ENCODE data around the gene POLR3GL. TPM values are rescaled to one million over a fixed set of nuclear protein-coding genes. Genes with fewer than 3 reads are reported as not detected.
A peak's percentile ranks its signal among the peaks of the same experiment; 100 is the strongest.
"Not testable (repeated sequence)": the region's sequence is repeated elsewhere in the genome, so short reads cannot be mapped to it uniquely, and the experiment has no call there.

The POLR3GL gene
- total RNA-seq, 1 donor from 2014 or later = 22.3 TPM

DNA sequence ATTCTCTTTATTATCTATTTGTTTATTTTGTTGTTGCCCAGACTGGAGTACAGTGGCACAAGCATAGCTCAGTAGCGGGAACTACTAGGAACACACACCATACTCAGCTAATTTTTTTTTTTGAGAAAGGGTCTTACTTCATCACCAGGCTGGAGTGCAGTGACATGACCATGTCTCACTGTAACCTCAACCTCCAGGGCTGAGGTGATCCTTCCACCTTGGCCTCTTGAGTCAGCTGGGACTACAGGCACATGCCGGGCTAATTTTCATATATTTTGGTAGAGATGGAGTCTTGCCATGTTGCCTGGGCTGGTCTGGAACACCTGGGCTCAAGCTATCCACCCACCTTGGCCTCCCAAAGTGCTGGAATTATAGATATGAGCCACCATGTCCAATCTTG lies 37.2 kb downstream of the POLR3GL start:
- DNase-seq (ENCODE audit: low spot score) (no peak), ATAC-seq (no peak)
- intact Hi-C loops (cut with DNase I) = no loop called here

- ATAC-seq (peak; percentile 42), DNase-seq (ENCODE audit: low spot score) (no peak)
- intact Hi-C loops (cut with DNase I) = no loop called here
These were observed 43.1 kb downstream of the POLR3GL start for GRCh38 chr1:146007489-146008133.

DNA sequence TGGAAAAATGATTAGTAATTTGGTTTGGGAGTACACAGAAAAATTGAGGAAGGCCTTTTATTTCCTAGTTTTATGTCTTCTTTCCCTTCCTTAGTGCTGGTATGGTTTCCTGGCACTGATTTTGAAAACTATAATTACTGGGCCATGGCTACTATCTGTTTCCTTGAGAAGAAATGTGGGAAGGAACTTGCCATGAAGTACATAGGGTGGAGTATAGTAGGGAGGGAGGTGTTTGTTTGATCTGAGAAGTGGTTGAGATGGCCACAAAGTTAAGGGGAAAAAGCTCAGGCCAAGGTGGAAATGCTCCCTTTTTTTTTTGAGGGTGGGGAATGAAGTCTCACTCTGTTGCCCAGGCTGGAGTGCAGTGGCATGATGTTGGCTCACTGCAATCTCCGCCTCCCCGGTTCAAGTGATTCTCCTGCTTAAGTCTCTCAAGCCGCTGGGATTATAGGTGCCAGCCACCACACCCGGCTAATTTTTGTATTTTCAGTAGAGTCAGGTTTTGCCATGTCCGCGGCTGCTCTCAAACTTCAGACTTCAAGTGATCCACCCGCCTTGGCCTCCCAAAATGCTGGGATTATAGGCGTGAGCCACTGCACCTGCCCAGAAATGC lies 45.7 kb downstream of the POLR3GL start:
- no peak for ATAC-seq
- intact Hi-C loops (cut with DNase I) = no loop called here
- DNase-seq (ENCODE audit: low spot score) = no peak

GRCh38 chr1:146012703-146013558 lies 48.4 kb downstream of the POLR3GL start:
- intact Hi-C loops (cut with DNase I) = loop anchor here (2.0 kb wide), 1 partner anchor 36 kb away; no protein-coding TSS in a partner anchor
- ATAC-seq (peak; percentile 73), DNase-seq (ENCODE audit: low spot score) (no peak)

DNA sequence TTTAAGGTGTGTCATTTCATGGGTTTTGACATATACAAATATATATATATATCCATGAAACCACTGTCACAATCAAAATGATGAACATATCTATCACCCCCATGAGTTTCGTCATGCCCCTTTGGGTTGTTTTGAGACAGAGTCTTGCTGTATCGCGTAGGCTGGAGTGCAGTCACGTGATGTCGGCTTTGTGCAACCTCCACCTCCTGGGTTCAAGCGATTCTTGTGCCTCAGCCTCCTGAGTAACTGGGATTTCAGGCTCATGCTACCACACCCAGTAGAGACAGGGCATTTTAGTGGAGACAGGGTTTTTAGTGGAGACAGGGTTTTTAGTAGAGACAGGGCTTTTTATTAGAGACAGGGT lies 49.1 kb downstream of the POLR3GL start:
- intact Hi-C loops (cut with DNase I) = loop anchor here (2.0 kb wide), 1 partner anchor 37 kb away; no protein-coding TSS in a partner anchor
- ATAC-seq (no peak), DNase-seq (ENCODE audit: low spot score) (no peak)

GRCh38 chr1:146016891-146017290 lies 52.4 kb downstream of the POLR3GL start:
- no peak for DNase-seq (ENCODE audit: low spot score)
- ATAC-seq = no peak
- intact Hi-C loops (cut with DNase I) = no loop called here

GRCh38 chr1:146019231-146020057 lies 55.0 kb downstream of the POLR3GL start:
- ATAC-seq = peak; percentile 64
- peak; percentile 58 for DNase-seq (ENCODE audit: low spot score)
- intact Hi-C loops (cut with DNase I) = no loop called here

DNA sequence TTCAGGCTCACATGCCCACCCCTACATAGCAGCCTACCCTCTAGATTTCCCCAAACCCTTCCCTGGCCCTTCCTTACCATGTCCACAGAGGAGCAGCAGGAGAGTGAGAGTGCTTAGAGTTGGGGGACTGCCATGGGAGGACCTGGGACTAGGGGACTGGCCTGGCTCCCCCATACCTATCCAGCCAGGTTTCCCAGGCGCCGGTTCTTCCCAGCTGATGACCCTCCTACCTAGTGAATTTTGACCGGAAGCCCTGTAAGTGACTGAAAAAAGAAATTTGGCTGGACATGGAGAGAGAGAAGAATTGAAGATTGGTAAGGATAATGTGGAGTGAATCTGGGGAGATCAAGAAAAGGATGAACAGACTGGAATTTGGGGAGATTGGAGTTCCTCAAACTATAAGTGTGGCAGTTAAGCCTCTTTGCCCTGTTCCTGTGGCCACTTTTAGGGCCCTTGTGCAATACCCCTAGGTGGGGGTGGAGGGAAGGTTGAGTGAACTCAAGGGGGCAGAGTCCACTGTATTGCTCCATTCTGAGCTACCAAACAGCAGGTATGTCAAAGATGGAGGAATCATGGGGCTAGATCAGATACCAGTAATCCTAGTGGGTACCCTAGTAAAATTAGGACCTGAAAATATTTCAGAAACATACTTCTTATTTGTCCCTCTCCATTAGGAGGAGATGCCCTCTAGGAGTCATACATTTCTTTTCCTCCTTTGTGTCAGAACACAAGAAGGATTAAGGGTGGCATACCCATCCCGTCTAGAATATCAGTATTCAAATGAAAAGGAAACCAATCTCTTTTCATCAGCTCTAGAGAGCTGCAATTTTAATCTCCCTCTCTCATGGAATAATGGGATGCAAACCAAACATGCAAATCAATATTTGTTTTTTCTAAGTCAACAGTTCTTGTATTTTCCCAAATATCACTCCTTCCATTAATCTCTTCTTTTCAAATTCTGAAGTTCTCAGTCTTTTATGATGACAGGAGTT lies 55.9 kb downstream of the POLR3GL start:
- DNase-seq (ENCODE audit: low spot score) (no peak), ATAC-seq (no peak)
- intact Hi-C loops (cut with DNase I) = no loop called here

- ATAC-seq (no peak), DNase-seq (ENCODE audit: low spot score) (no peak)
- intact Hi-C loops (cut with DNase I) = no loop called here
These were observed 56.6 kb downstream of the POLR3GL start for GRCh38 chr1:146021050-146021445.

- ATAC-seq (peak; percentile 21), DNase-seq (ENCODE audit: low spot score) (peak; percentile 41)
- intact Hi-C loops (cut with DNase I) = no loop called here
These were observed 57.3 kb downstream of the POLR3GL start, which contains the start of gene HJV for GRCh38 chr1:146021622-146022402. Gene HJV, minus strand, starts transcription at chr1:146021735. Its CDS starts 1,504 bp downstream, at chr1:146020231.

DNA sequence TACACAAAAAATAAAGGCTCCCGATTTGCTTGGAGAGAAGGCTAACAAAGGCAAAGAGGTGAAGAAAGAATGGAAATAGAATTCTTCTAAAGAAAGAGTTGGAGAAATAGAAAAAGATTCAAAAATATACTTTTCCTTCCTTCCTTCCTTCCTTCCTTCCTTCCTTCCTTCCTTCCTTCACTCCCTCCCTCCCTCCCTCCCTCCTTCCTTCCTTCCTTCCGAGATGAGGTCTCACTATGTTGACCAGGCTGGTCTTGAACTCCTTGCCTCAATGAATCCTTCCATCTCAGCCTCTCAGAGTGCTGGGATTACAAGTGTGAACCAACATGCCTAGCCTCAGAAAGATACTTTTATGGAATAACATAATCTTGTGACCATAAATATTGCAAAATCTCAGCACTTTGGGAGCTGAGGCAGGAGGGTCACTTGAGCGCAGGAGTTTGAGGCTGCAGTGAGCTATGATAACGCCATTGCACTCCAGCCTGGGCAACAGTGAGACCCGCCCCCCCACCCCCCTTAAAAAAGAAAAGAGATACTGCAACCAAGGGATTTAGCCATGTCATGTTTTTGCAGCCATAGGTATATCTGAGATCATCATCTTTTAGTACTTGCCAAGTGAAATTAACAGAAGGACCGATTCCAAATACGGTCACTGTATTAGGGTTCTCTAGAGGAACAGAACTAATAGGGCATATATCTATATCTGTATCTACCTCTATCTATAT lies 58.1 kb downstream of the POLR3GL start:
- intact Hi-C loops (cut with DNase I) = no loop called here
- no peak for DNase-seq (ENCODE audit: low spot score)
- no peak for ATAC-seq

- ATAC-seq; DNase-seq (ENCODE audit: low spot score); intact Hi-C loops (cut with DNase I): not testable (repeated sequence)
These were observed 61.5 kb downstream of the POLR3GL start for GRCh38 chr1:146025787-146026495.

DNA sequence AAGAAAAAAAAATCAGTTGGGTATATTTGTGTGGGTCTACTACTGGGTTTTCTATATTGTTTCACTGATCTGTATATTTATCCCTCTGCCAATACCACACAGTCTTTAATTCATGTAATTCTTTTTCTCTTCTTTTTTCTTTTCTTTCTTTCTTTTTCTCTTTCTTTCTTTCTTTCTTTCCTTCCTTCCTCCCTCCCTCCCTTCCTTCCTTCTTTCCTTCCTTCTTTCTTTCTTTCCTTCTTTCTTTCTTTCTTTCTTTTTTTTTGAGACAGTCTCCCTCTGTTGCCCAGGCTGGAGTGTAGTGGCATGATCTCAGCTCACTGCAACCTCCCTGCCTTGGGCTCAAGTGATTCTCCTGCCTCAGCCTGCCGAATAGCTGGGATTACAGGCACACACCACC lies 62.2 kb downstream of the POLR3GL start:
- DNase-seq (ENCODE audit: low spot score); ATAC-seq; intact Hi-C loops (cut with DNase I): not testable (repeated sequence)
